CD8-positive, alpha-beta memory T cell (primary cell): Measurements from ENCODE around the gene ACOT6. TPM values are rescaled to one million over a fixed set of nuclear protein-coding genes. Genes with fewer than 3 reads are reported as not detected.

Experiments used
- polyA plus RNA-seq: library from polyadenylated mRNA; unstranded; fragments of 300-500 nt; fragmentation: Illumina TruSeq; gene quantifications from one replicate; pipeline ENCODE4 v1.2.3, GENCODE V29; 2021
- total RNA-seq, 2 experiments: library from RNA; stranded (reverse); gene quantifications; one replicate each; pipeline ENCODE4 v1.2.3, GENCODE V29; 2021

Gene ACOT6
- total and polyA plus RNA-seq, 3 experiments from 2014 or later = not detected

Other genes with a start within 250 kb of the ACOT6 start
- 10 to 100 TPM; 36.5 to 38.5 TPM for gene NUMB, start 154.0 kb upstream of the ACOT6 start, total RNA-seq
- gene NUMB, start 154.0 kb upstream of the ACOT6 start, polyA plus RNA-seq = 39.0 TPM
- gene RIOX1, start 121.6 kb upstream of the ACOT6 start, total RNA-seq = 10 to 100 TPM; 27.2 to 27.8 TPM
- gene RIOX1, start 121.6 kb upstream of the ACOT6 start, polyA plus RNA-seq = 35.3 TPM
- 1 to 10 TPM; 1.8 to 1.9 TPM for gene ACOT1, start 75.4 kb upstream of the ACOT6 start, total RNA-seq
- gene ACOT1, start 75.4 kb upstream of the ACOT6 start, polyA plus RNA-seq = 3.1 TPM
- gene HEATR4, start 53.6 kb upstream of the ACOT6 start, total RNA-seq = not detected
- 1.0 TPM for gene HEATR4, start 53.6 kb upstream of the ACOT6 start, polyA plus RNA-seq
- gene ACOT2, start 43.3 kb upstream of the ACOT6 start, total RNA-seq = 10 to 100 TPM; 16.2 to 16.4 TPM
- 22.4 TPM for gene ACOT2, start 43.3 kb upstream of the ACOT6 start, polyA plus RNA-seq
- 1 to 10 TPM; 4.0 to 5.0 TPM for gene ACOT4, start 20.6 kb upstream of the ACOT6 start, total RNA-seq
- 5.0 TPM for gene ACOT4, start 20.6 kb upstream of the ACOT6 start, polyA plus RNA-seq
- gene DNAL1, start 32.5 kb downstream of the ACOT6 start, total RNA-seq = 10 to 100 TPM in 1 of 2 experiments, 1 to 10 TPM in 1; 8.1 to 10.9 TPM
- 5.8 TPM for gene DNAL1, start 32.5 kb downstream of the ACOT6 start, polyA plus RNA-seq
- gene PNMA1, start 101.9 kb downstream of the ACOT6 start, total RNA-seq = 10 to 100 TPM; 56.8 to 61.0 TPM
- 43.7 TPM for gene PNMA1, start 101.9 kb downstream of the ACOT6 start, polyA plus RNA-seq
- 1 to 10 TPM; 3.3 to 4.2 TPM for gene PTGR2, start 239.3 kb downstream of the ACOT6 start, total RNA-seq
- 3.0 TPM for gene PTGR2, start 239.3 kb downstream of the ACOT6 start, polyA plus RNA-seq